HCT116 (cell line): Measurements from ENCODE around the gene PTPN4. TPM values are rescaled to one million over a fixed set of nuclear protein-coding genes. Genes with fewer than 3 reads are reported as not detected.

Experiments
- ATAC-seq: fragments of 200-7000 bp; cut with Tn5 transposase; 2 replicates; pipeline ENCODE4 v1.9.1; 2020; ENCODE audit warnings: mild to moderate bottlenecking, moderate library complexity
- BruUV-seq: library from RNA; stranded (reverse); fragments of 400-500 nt; replicated peaks from 2 replicates; lab custom pipeline; 2021; lab: Mats Ljungman, UMichigan
- CTCF ChIA-PET: fragments of 300-600 bp; sonication (Branson Sonifier 250); formaldehyde crosslinking; loops from one replicate; lab custom pipeline; 2021; ENCODE audit warnings: antibody characterized with exemption; lab: Charles Lee
- POLR2A ChIA-PET: fragments of 300-600, 350-600 bp; sonication (Branson Sonifier 250); formaldehyde crosslinking; loops from one replicate; lab custom pipeline; 2021; ENCODE audit warnings: antibody characterized with exemption; lab: Charles Lee
- RAD21 ChIA-PET, 2 experiments: fragments of 300-600 bp; sonication (Branson Sonifier 250); formaldehyde crosslinking; loops; one replicate each; lab custom pipeline; 2023; ENCODE audit warnings: low total read pairs in 2 of 2; ENCODE audit not compliant: uncharacterized antibody in 2 of 2, unreplicated experiment in 2 of 2, low non-redundant PET in 1 of 2; lab: Charles Lee
- DNase-seq: peaks from one replicate; pipeline ENCODE4 v3.0.0-alpha.2; 2010; ENCODE audit warnings: low read depth, low spot score
- H2AFZ ChIP-seq: fragments of 200-600 bp; shearing (Covaris generic), sonication (generic); 2 replicates; pipeline ENCODE4 v1.6.1; 2017; ENCODE audit warnings: low read depth, mixed run types, mixed read lengths, antibody characterized with exemption, low read length; ENCODE audit not compliant: poor library complexity, severe bottlenecking
- H3K27ac ChIP-seq: 2 replicates; pipeline ENCODE4 v1.5.1; 2012; ENCODE audit warnings: low read depth, low read length
- H3K27me3 ChIP-seq: fragments of 200-600 bp; sonication (generic); 2 replicates; pipeline ENCODE4 v1.6.1; 2016; ENCODE audit warnings: mixed run types, low read length, mixed read lengths; ENCODE audit not compliant: insufficient read depth
- H3K36me3 ChIP-seq, 2 experiments: fragments of 200-500 bp in 1 of 2; fragments of 200-600 bp in 1 of 2; sonication (Bioruptor generic) in 1 of 2; sonication (generic) in 1 of 2; 2 replicates each; pipeline versions ENCODE4 v1.5.1 to v1.6.1; 2014 to 2016; ENCODE audit warnings: low read length in 2 of 2, inconsistent platforms in 1 of 2, mixed read lengths in 1 of 2, mixed run types in 1 of 2; ENCODE audit not compliant: insufficient read depth in 2 of 2, control insufficient read depth in 1 of 2
- H3K4me1 ChIP-seq, 2 experiments: fragments of 200-600 bp in 1 of 2; sonication (generic) in 1 of 2; 2 replicates each; pipeline versions ENCODE4 v1.5.1 to v1.6.1; 2012 to 2017; ENCODE audit warnings: low read length in 2 of 2, inconsistent platforms in 1 of 2, mild to moderate bottlenecking in 1 of 2, mixed read lengths in 1 of 2, mixed run types in 1 of 2, moderate library complexity in 1 of 2; ENCODE audit not compliant: insufficient read depth in 2 of 2, control insufficient read depth in 1 of 2
- H3K4me2 ChIP-seq: fragments of 200-600 bp; sonication (generic); 2 replicates; pipeline ENCODE4 v1.6.1; 2017; ENCODE audit warnings: mixed run types, low read length, mixed read lengths
- H3K4me3 ChIP-seq, 2 experiments: fragments of 200-600 bp in 1 of 2; sonication (generic) in 1 of 2; replicated peaks in 1 of 2; 2 replicates each; pipeline ENCODE4 v1.5.1; 2011 to 2016; ENCODE audit warnings: low read length in 2 of 2, control low read depth in 1 of 2, low read depth in 1 of 2, mild to moderate bottlenecking in 1 of 2, mixed read lengths in 1 of 2, mixed run types in 1 of 2
- H3K79me2 ChIP-seq: fragments of 200-600 bp; sonication (generic); 2 replicates; pipeline ENCODE4 v1.6.1; 2017; ENCODE audit warnings: mild to moderate bottlenecking, mixed run types, low read length, moderate library complexity, mixed read lengths; ENCODE audit not compliant: insufficient read depth
- H3K9ac ChIP-seq: fragments of 200-600 bp; sonication (generic); 2 replicates; pipeline ENCODE4 v1.6.1; 2016; ENCODE audit warnings: low read length, mixed read lengths
- H3K9me2 ChIP-seq: fragments of 200-600 bp; sonication (generic), shearing (Covaris generic); 2 replicates; pipeline ENCODE4 v1.6.1; 2017; ENCODE audit warnings: mixed run types, mild to moderate bottlenecking, moderate library complexity; ENCODE audit not compliant: insufficient read depth
- H3K9me3 ChIP-seq, 2 experiments: fragments of 200-500 bp in 1 of 2; fragments of 200-600 bp in 1 of 2; sonication (Bioruptor generic) in 1 of 2; sonication (generic) in 1 of 2; 2 replicates each; pipeline ENCODE4 v1.6.1; 2014 to 2017; ENCODE audit warnings: low read length in 2 of 2, mixed read lengths in 2 of 2, inconsistent platforms in 1 of 2, low read depth in 1 of 2, mild to moderate bottlenecking in 1 of 2, mixed run types in 1 of 2, moderate library complexity in 1 of 2; ENCODE audit not compliant: control insufficient read depth in 1 of 2, insufficient read depth in 1 of 2
- H4K20me1 ChIP-seq: fragments of 200-600 bp; sonication (generic), shearing (Covaris generic); 2 replicates; pipeline ENCODE4 v1.6.1; 2017; ENCODE audit warnings: mixed run types, mild to moderate bottlenecking, moderate library complexity; ENCODE audit not compliant: insufficient read depth
- ATF3 ChIP-seq: IDR thresholded peaks from 2 replicates; pipeline ENCODE4 v1.6.1; 2012
- CBX3 ChIP-seq: IDR thresholded peaks from 2 replicates; pipeline ENCODE4 v1.6.1; 2012; ENCODE audit warnings: low read depth
- CTCF ChIP-seq, 3 experiments: fragments of 200-600 bp in 1 of 3; sonication (generic) in 1 of 3; IDR thresholded peaks in 2 of 3; conservative IDR thresholded peaks in 1 of 3; 2 replicates each; pipeline ENCODE4 v1.5.1; 2012 to 2017; ENCODE audit warnings: low read depth in 2 of 3, low read length in 2 of 3, antibody characterized with exemption in 1 of 3, borderline replicate concordance in 1 of 3, control low read depth in 1 of 3, mild to moderate bottlenecking in 1 of 3, mixed read lengths in 1 of 3, mixed run types in 1 of 3, moderate library complexity in 1 of 3; ENCODE audit not compliant: insufficient read depth in 1 of 3
- EGR1 ChIP-seq: IDR thresholded peaks from 2 replicates; pipeline ENCODE4 v1.6.1; 2012; ENCODE audit warnings: low read depth
- ELF1 ChIP-seq: IDR thresholded peaks from 2 replicates; pipeline ENCODE4 v1.6.1; 2012; ENCODE audit warnings: low read depth, borderline replicate concordance
- EZH2 ChIP-seq: fragments of 200-600 bp; sonication (generic); IDR thresholded peaks from 2 replicates; pipeline ENCODE4 v1.6.1; 2017; ENCODE audit warnings: antibody characterized with exemption, mixed run types
- EZH2phosphoT487 ChIP-seq: fragments of 200-600 bp; IDR thresholded peaks from 2 replicates; pipeline ENCODE4 v1.6.1; 2018; ENCODE audit warnings: antibody characterized with exemption, borderline replicate concordance
- JUND ChIP-seq: IDR thresholded peaks from 2 replicates; pipeline ENCODE4 v1.6.1; 2012
- POLR2A ChIP-seq: IDR thresholded peaks from 2 replicates; pipeline ENCODE4 v1.7.0; 2011; ENCODE audit warnings: borderline replicate concordance; ENCODE audit not compliant: insufficient read depth, insufficient read length; ENCODE audit errors: extremely low read depth
- POLR2AphosphoS5 ChIP-seq: IDR thresholded peaks from 2 replicates; pipeline ENCODE4 v1.6.1; 2011; ENCODE audit warnings: mild to moderate bottlenecking, low read depth, low read length, moderate library complexity
- RAD21 ChIP-seq: IDR thresholded peaks from 2 replicates; pipeline ENCODE4 v1.6.1; 2012; ENCODE audit warnings: low read depth, mild to moderate bottlenecking
- SIN3A ChIP-seq: IDR thresholded peaks from 2 replicates; pipeline ENCODE4 v1.6.1; 2012; ENCODE audit warnings: low read depth
- SP1 ChIP-seq: IDR thresholded peaks from 2 replicates; pipeline ENCODE4 v1.6.1; 2012; ENCODE audit warnings: low read depth
- SRF ChIP-seq: IDR thresholded peaks from 2 replicates; pipeline ENCODE4 v1.6.1; 2012; ENCODE audit warnings: low read depth
- TCF7L2 ChIP-seq: IDR thresholded peaks from 2 replicates; pipeline ENCODE4 v1.7.0; 2011; ENCODE audit warnings: borderline replicate concordance, inconsistent platforms; ENCODE audit not compliant: insufficient read depth, insufficient read length; ENCODE audit errors: extremely low read depth
- YY1 ChIP-seq: IDR thresholded peaks from 2 replicates; pipeline ENCODE4 v1.6.1; 2011; ENCODE audit warnings: low read length, low read depth, moderate library complexity, mild to moderate bottlenecking; ENCODE audit not compliant: insufficient replicate concordance; ENCODE audit errors: extremely low read depth
- ZNF274 ChIP-seq: fragments of 200-500 bp; sonication (Bioruptor generic); IDR thresholded peaks from 2 replicates; pipeline ENCODE4 v1.6.1; 2014; ENCODE audit warnings: mild to moderate bottlenecking, low read depth, low read length, inconsistent platforms
- intact Hi-C: fragments of 100-400 bp; cut with micrococcal nuclease; formaldehyde crosslinking; loops from 2 replicates; pipeline ENCODE4 v1.10.0; 2022
- total RNA-seq: library from RNA; stranded (reverse); gene quantifications from one replicate; pipeline ENCODE4 v1.2.1, GENCODE V29; 2021; ENCODE audit not compliant: unreplicated experiment

The PTPN4 gene
- total RNA-seq, 1 experiment from 2014 or later, result 38.4 TPM

GRCh38 chr2:119718501-119719260 lies 41.0 kb upstream of the PTPN4 start:
- POLR2A ChIA-PET, result no interaction called here
- ATAC-seq, result no peak
- DNase-seq, result no peak
- Histone ChIP-seq H3K27me3 (no peaks in the 10 kb centered on the region), H3K79me2 (no peaks in the 10 kb centered on the region), H3K27ac (no peak overlapping the region), H2AFZ (no peak overlapping the region), H3K4me3 (no peak overlapping the region), H3K4me1 (no peaks in the 10 kb centered on the region), H3K9ac (no peak overlapping the region), H3K4me2 (no peak overlapping the region), H3K36me3 (no peaks in the 10 kb centered on the region), H4K20me1 (no peaks in the 10 kb centered on the region), H3K9me3 (no peaks in the 10 kb centered on the region; a peak in 1 of 4 replicates), H3K9me2 (no peaks in the 10 kb centered on the region)
- CTCF ChIA-PET, result interaction anchor here (0.7 kb wide), 1 partner anchor 16 kb away, joined by 3 read pairs; no protein-coding TSS in a partner anchor
- BruUV-seq, result no TSS peak
- intact Hi-C loops, result no loop called here
- TF ChIP-seq ATF3 (no peak), JUND (no peak), EZH2 (no peak), CBX3 (no peak), EZH2phosphoT487 (no peak), RAD21 (no peak), YY1 (no peak), POLR2A (no peak), SP1 (no peak), ZNF274 (no peak), TCF7L2 (no peak), POLR2AphosphoS5 (no peak), SIN3A (no peak), CTCF (IDR thresholded peaks at IDR 0.05 in 2 of 3, conservative IDR thresholded peaks at IDR 0.05 in 1 of 3; ENCODE audit: borderline replicate concordance in 1 of 3, insufficient read depth in 1 of 3, low read depth in 2 of 3, low read length in 2 of 3) (no peak), SRF (no peak), ELF1 (no peak), EGR1 (no peak)
- RAD21 ChIA-PET, result no interaction called here
